K562 (cell line): Measurements from ENCODE around the gene COL11A2. TPM values are rescaled to one million over a fixed set of nuclear protein-coding genes. Genes with fewer than 3 reads are reported as not detected.
A peak's percentile ranks its signal among the peaks of the same experiment; 100 is the strongest.

Source experiments
- GATAD2B ChIP-seq: fragments of 450-650 bp; IDR thresholded peaks from 2 replicates; pipeline ENCODE4 v1.6.1; 2017; ENCODE audit warnings: mild to moderate bottlenecking, borderline replicate concordance
- MGA ChIP-seq: fragments of 450-650 bp; IDR thresholded peaks from 2 replicates; pipeline ENCODE4 v1.6.1; 2016; ENCODE audit warnings: mild to moderate bottlenecking, moderate library complexity
- POU5F1 ChIP-seq: fragments of 150-350 bp; IDR thresholded peaks from 2 replicates; pipeline ENCODE4 v1.6.1; 2014; ENCODE audit warnings: borderline replicate concordance, low read length, low read depth, mild to moderate bottlenecking; ENCODE audit not compliant: partially characterized antibody
- polyA plus RNA-seq, 8 experiments: library from polyadenylated mRNA; depleted of rRNA in 4 of 8; stranded (reverse) in 5 of 8; unstranded in 3 of 8; fragments of >200 nt; fragmentation: Nextera tagmentation in 2 of 8; fragmentation: Illumina TruSeq in 1 of 8; extraction: Ambion mirVana in 2 of 8; extraction: Trizol in 1 of 8; gene quantifications; 2 replicates each; pipeline versions ENCODE4 v1.2.1 to v1.2.3, GENCODE V29; 2011 to 2014; ENCODE audit warnings: inconsistent platforms in 1 of 8, missing spikeins in 1 of 8
- total RNA-seq, 7 experiments: library from RNA; depleted of rRNA in 6 of 7; stranded (reverse); fragments of >200 nt in 6 of 7; fragmentation: Illumina TruSeq in 2 of 7; extraction: Trizol in 2 of 7; gene quantifications; 2 replicates each; pipeline versions ENCODE4 v1.2.1 to v1.2.3, GENCODE V29; 2011 to 2021; ENCODE audit warnings: low replicate concordance in 1 of 7
- TF ChIP-seq, protein P1 (sequence below), 2 experiments: fragments of 450-650 bp in 1 of 2; sonication (generic) in 1 of 2; formaldehyde crosslinking in 1 of 2; IDR thresholded peaks; 2 replicates each; pipeline versions ENCODE4 v1.7.1 to v1.9.0; 2016 to 2022; ENCODE audit warnings: inconsistent platforms in 1 of 2, mild to moderate bottlenecking in 1 of 2, missing genetic modification reagents in 1 of 2

COL11A2 gene
- total and polyA plus RNA-seq, 9 of the 15 experiments (the other 6 are each of a cell fraction or from before 2014, with no cell fraction given): 0.04 to 0.35 (median 0.09) TPM; not detected in 1

DNA sequence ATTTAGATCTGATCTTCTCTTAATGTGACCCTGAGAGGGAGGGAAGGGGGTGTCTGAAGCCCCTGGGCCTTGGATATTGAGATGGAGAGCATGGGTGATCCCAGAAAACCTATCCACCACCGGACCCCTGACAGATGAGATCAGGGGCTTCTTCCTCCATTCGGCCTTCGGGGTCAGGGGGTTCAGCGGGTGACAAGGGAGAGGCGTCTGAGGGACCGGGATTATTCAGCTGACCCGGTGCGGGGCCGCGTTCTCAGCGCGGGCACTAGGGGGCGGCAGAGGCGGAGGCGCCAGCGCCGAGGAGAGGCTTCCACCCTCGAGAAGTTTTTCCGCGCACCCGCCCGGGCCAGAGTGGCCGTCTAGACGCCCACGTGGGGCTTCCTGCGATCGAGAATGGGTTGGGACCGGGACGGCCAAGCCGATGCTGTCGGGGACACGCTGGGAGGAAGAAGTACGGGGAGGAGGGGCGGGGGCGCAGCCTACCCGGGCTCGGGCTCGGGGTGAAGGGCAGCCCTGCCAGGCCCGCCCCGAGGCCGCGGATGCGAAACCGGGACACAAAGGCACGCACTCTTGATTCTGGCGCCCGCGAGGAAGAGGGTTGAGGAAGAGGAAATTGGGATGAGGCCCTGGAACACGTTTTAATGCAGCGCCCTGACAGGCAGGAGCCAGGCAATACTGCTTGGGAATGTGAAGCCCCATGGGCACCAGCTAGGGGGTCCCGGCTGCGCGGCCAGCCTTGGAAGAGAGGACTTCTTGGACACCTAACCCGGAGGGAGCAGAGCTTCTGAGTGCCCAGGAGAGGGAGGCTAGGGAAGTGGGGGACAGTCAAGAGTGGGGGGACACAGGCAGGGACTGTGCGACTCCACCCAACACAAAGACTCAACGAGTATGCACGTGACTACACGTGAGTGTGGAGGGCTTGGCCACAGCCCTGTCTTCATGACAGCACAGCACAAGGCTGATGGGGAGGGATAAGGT is 30.6 kb downstream of the COL11A2 start (continued):
- TF ChIP-seq, protein P1, sequence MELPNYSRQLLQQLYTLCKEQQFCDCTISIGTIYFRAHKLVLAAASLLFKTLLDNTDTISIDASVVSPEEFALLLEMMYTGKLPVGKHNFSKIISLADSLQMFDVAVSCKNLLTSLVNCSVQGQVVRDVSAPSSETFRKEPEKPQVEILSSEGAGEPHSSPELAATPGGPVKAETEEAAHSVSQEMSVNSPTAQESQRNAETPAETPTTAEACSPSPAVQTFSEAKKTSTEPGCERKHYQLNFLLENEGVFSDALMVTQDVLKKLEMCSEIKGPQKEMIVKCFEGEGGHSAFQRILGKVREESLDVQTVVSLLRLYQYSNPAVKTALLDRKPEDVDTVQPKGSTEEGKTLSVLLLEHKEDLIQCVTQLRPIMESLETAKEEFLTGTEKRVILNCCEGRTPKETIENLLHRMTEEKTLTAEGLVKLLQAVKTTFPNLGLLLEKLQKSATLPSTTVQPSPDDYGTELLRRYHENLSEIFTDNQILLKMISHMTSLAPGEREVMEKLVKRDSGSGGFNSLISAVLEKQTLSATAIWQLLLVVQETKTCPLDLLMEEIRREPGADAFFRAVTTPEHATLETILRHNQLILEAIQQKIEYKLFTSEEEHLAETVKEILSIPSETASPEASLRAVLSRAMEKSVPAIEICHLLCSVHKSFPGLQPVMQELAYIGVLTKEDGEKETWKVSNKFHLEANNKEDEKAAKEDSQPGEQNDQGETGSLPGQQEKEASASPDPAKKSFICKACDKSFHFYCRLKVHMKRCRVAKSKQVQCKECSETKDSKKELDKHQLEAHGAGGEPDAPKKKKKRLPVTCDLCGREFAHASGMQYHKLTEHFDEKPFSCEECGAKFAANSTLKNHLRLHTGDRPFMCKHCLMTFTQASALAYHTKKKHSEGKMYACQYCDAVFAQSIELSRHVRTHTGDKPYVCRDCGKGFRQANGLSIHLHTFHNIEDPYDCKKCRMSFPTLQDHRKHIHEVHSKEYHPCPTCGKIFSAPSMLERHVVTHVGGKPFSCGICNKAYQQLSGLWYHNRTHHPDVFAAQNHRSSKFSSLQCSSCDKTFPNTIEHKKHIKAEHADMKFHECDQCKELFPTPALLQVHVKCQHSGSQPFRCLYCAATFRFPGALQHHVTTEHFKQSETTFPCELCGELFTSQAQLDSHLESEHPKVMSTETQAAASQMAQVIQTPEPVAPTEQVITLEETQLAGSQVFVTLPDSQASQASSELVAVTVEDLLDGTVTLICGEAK (IDR thresholded peaks at IDR 0.05): 0 out of 2 replicates have a peak, but pooled peaks have one; percentile 31
- TF ChIP-seq, protein P1 (CRISPR knock-in tag; IDR thresholded peaks at IDR 0.05): no peak
- TF ChIP-seq MGA (peak; percentile 70), POU5F1 (peak; percentile 29), GATAD2B (no peak)
